H1 (cell line): ENCODE data around the gene MXI1. TPM values are rescaled to one million over a fixed set of nuclear protein-coding genes. Genes with fewer than 3 reads are reported as not detected.

ENCODE experiments used
- CTCF ChIA-PET: fragments of 300-600 bp; sonication (Branson Sonifier 250); formaldehyde crosslinking; loops from one replicate; lab custom pipeline; 2021; ENCODE audit not compliant: partially characterized antibody; lab: Charles Lee
- POLR2A ChIA-PET: fragments of 300-600 bp; sonication (Branson Sonifier 250); formaldehyde crosslinking; loops from one replicate; lab custom pipeline; 2021; ENCODE audit warnings: inconsistent platforms; ENCODE audit not compliant: partially characterized antibody; lab: Charles Lee
- DNase-seq, 2 experiments: peaks; one replicate each; pipeline versions ENCODE4 v3.0.0 to v3.0.0-alpha.2; 2010 to 2022; ENCODE audit warnings: low spot score in 2 of 2, low read depth in 1 of 2, mixed read lengths in 1 of 2
- FAIRE-seq: peaks from 2 replicates; lab custom pipeline; 2011; peaks lifted over from hg19 to GRCh38; lab: Jason Lieb, UNC
- H2AFZ ChIP-seq: 2 replicates; pipeline ENCODE4 v1.8.1; 2012; ENCODE audit warnings: low read length, inconsistent platforms
- H2AK5ac ChIP-seq: 2 replicates; pipeline ENCODE4 v1.6.1; 2013; ENCODE audit warnings: low read depth, low read length
- H2BK120ac ChIP-seq: replicated peaks from 2 replicates; pipeline ENCODE3; 2013; ENCODE audit warnings: low read depth, low read length, inconsistent platforms
- H2BK12ac ChIP-seq: 2 replicates; pipeline ENCODE4 v1.6.1; 2013; ENCODE audit warnings: low read depth, low read length
- H2BK15ac ChIP-seq: 2 replicates; pipeline ENCODE4 v1.6.1; 2013; ENCODE audit warnings: low read length
- H2BK20ac ChIP-seq: 2 replicates; pipeline ENCODE4 v1.6.1; 2013; ENCODE audit warnings: low read length
- H2BK5ac ChIP-seq: 2 replicates; pipeline ENCODE4 v1.6.1; 2013; ENCODE audit warnings: low read depth, low read length
- H3K14ac ChIP-seq: 2 replicates; pipeline ENCODE4 v1.6.1; 2013; ENCODE audit warnings: inconsistent platforms; ENCODE audit not compliant: insufficient read length
- H3K18ac ChIP-seq: 2 replicates; pipeline ENCODE4 v1.6.1; 2013; ENCODE audit warnings: low read length; ENCODE audit errors: extremely low read depth
- H3K23ac ChIP-seq: 2 replicates; pipeline ENCODE4 v1.6.1; 2013; ENCODE audit warnings: inconsistent platforms; ENCODE audit not compliant: insufficient read length
- H3K23me2 ChIP-seq: 2 replicates; pipeline ENCODE4 v1.6.1; 2013; ENCODE audit warnings: low read depth, low read length
- H3K27ac ChIP-seq: 2 replicates; pipeline ENCODE4 v1.6.1; 2011; ENCODE audit warnings: low read depth, low read length, inconsistent platforms
- H3K27me3 ChIP-seq, 4 experiments: replicated peaks in 1 of 4; 1 replicate in 1 of 4; 2 replicates in 3 of 4; pipeline versions ENCODE4 v1.6.1 to v1.8.1; 2011 to 2013; ENCODE audit warnings: low read length in 3 of 4, mild to moderate bottlenecking in 3 of 4, inconsistent platforms in 2 of 4, mixed read lengths in 2 of 4, moderate library complexity in 1 of 4; ENCODE audit not compliant: control insufficient read depth in 3 of 4, insufficient read depth in 3 of 4; ENCODE audit errors: extremely low read depth in 1 of 4
- H3K36me3 ChIP-seq, 4 experiments: 2 replicates each; pipeline versions ENCODE4 v1.6.1 to v1.8.1; 2011 to 2013; ENCODE audit warnings: mild to moderate bottlenecking in 4 of 4, low read length in 3 of 4, moderate library complexity in 2 of 4, control low read depth in 1 of 4, inconsistent platforms in 1 of 4; ENCODE audit not compliant: insufficient read depth in 4 of 4, control insufficient read depth in 2 of 4
- H3K4ac ChIP-seq: replicated peaks from 2 replicates; pipeline ENCODE3; 2013; ENCODE audit warnings: low read length, low read depth, mixed read lengths, inconsistent platforms; ENCODE audit not compliant: insufficient read length
- H3K4me1 ChIP-seq, 4 experiments: replicated peaks in 1 of 4; 1 replicate in 1 of 4; 2 replicates in 3 of 4; pipeline versions ENCODE4 v1.6.1 to v1.8.1; 2011 to 2013; ENCODE audit warnings: low read length in 3 of 4, inconsistent platforms in 2 of 4, mixed read lengths in 1 of 4; ENCODE audit not compliant: insufficient read depth in 4 of 4, control insufficient read depth in 3 of 4
- H3K4me2 ChIP-seq, 2 experiments: 2 replicates each; pipeline versions ENCODE4 v1.6.1 to v1.8.1; 2011 to 2013; ENCODE audit warnings: low read depth in 2 of 2, low read length in 2 of 2, control low read depth in 1 of 2, inconsistent platforms in 1 of 2, mild to moderate bottlenecking in 1 of 2; ENCODE audit not compliant: insufficient read depth in 1 of 2
- H3K4me3 ChIP-seq, 4 experiments: fragments of 200-600, 300-600 bp in 1 of 4; sonication (generic), shearing (Covaris generic), sonication (Bioruptor Twin) in 1 of 4; 2 replicates each; pipeline versions ENCODE4 v1.5.1 to v1.8.1; 2011 to 2016; ENCODE audit warnings: low read length in 4 of 4, low read depth in 3 of 4, control low read depth in 2 of 4, inconsistent platforms in 2 of 4, mild to moderate bottlenecking in 2 of 4, mixed read lengths in 1 of 4, moderate library complexity in 1 of 4; ENCODE audit not compliant: insufficient read depth in 2 of 4; ENCODE audit errors: extremely low read depth in 1 of 4
- H3K56ac ChIP-seq: replicated peaks from 2 replicates; pipeline ENCODE3; 2013; ENCODE audit warnings: low read depth, mild to moderate bottlenecking, mixed read lengths, low read length, inconsistent platforms; ENCODE audit not compliant: insufficient read length
- H3K79me1 ChIP-seq: 2 replicates; pipeline ENCODE4 v1.6.1; 2013; ENCODE audit warnings: low read depth, low read length, control low read depth
- H3K79me2 ChIP-seq, 2 experiments: 2 replicates each; pipeline versions ENCODE4 v1.6.1 to v1.8.1; 2012 to 2013; ENCODE audit warnings: low read length in 2 of 2, mild to moderate bottlenecking in 2 of 2, inconsistent platforms in 1 of 2; ENCODE audit not compliant: insufficient read depth in 2 of 2, control insufficient read depth in 1 of 2
- H3K9ac ChIP-seq, 4 experiments: replicated peaks in 1 of 4; 1 replicate in 1 of 4; 2 replicates in 3 of 4; pipeline versions ENCODE4 v1.6.1 to v1.8.1; 2011 to 2013; ENCODE audit warnings: low read depth in 3 of 4, low read length in 3 of 4, control low read depth in 2 of 4, mild to moderate bottlenecking in 2 of 4, moderate library complexity in 2 of 4, inconsistent platforms in 1 of 4; ENCODE audit errors: extremely low read depth in 1 of 4
- H3K9me3 ChIP-seq, 2 experiments: 2 replicates each; pipeline versions ENCODE4 v1.6.1 to v1.8.1; 2012 to 2013; ENCODE audit warnings: mild to moderate bottlenecking in 2 of 2, moderate library complexity in 2 of 2, control low read depth in 1 of 2, inconsistent platforms in 1 of 2, low read depth in 1 of 2, low read length in 1 of 2, mixed read lengths in 1 of 2; ENCODE audit not compliant: insufficient read depth in 2 of 2
- H4K20me1 ChIP-seq, 2 experiments: replicated peaks in 1 of 2; 2 replicates each; pipeline versions ENCODE3 to v1.8.1; 2011 to 2013; ENCODE audit warnings: inconsistent platforms in 2 of 2, low read length in 2 of 2, mild to moderate bottlenecking in 1 of 2; ENCODE audit not compliant: insufficient read depth in 2 of 2, control insufficient read depth in 1 of 2
- H4K5ac ChIP-seq: 2 replicates; pipeline ENCODE4 v1.6.1; 2013; ENCODE audit warnings: low read length, low read depth, mixed read lengths, inconsistent platforms; ENCODE audit not compliant: insufficient read length
- H4K8ac ChIP-seq: 2 replicates; pipeline ENCODE4 v1.8.0; 2013; ENCODE audit warnings: mild to moderate bottlenecking, moderate library complexity, low read length, inconsistent platforms; ENCODE audit not compliant: insufficient read depth; ENCODE audit errors: extremely low read depth
- H4K91ac ChIP-seq: replicated peaks from 2 replicates; pipeline ENCODE3; 2013; ENCODE audit warnings: low read length, mixed read lengths, inconsistent platforms; ENCODE audit not compliant: insufficient read length
- POU5F1 ChIP-seq: IDR thresholded peaks from 2 replicates; pipeline ENCODE4 v1.6.1; 2011; ENCODE audit warnings: low read depth, mild to moderate bottlenecking, low read length, moderate library complexity
- SIN3A ChIP-seq, 2 experiments: IDR thresholded peaks in 1 of 2; conservative IDR thresholded peaks in 1 of 2; 2 replicates each; pipeline ENCODE4 v1.6.1; 2011 to 2012; ENCODE audit warnings: low read length in 2 of 2, improper control_type of control experiment in 1 of 2, low read depth in 1 of 2, mild to moderate bottlenecking in 1 of 2
- SP1 ChIP-seq: IDR thresholded peaks from 2 replicates; pipeline ENCODE4 v1.6.1; 2011; ENCODE audit warnings: low read depth, low read length
- TEAD4 ChIP-seq: IDR thresholded peaks from 2 replicates; pipeline ENCODE4 v1.6.1; 2012; ENCODE audit warnings: low read depth, low read length, inconsistent platforms, mixed read lengths
- ZNF274 ChIP-seq: IDR thresholded peaks from 2 replicates; pipeline ENCODE4 v1.7.0; 2012; ENCODE audit warnings: low read length, borderline replicate concordance; ENCODE audit errors: extremely low read depth
- polyA plus RNA-seq, 7 experiments: library from polyadenylated mRNA; depleted of rRNA in 3 of 7; stranded (reverse) in 5 of 7; unstranded in 2 of 7; fragments of >200 nt in 5 of 7; fragments of 200-250 nt in 2 of 7; gene quantifications; 1 replicate in 5 of 7; 2 replicates in 1 of 7; 4 replicates in 1 of 7; pipeline versions ENCODE4 v1.2.1 to v1.2.3, GENCODE V29; 2011 to 2013; ENCODE audit warnings: missing spikeins in 2 of 7, mixed read lengths in 2 of 7
- total RNA-seq: library from RNA; stranded (reverse); fragmentation: NEBNext Ultra II Directional; extraction: Animal tissue kit (Norgen Biotek cat#: 25700); gene quantifications from 2 replicates; pipeline ENCODE4 v1.2.1, GENCODE V29; 2021

The MXI1 gene
- total and polyA plus RNA-seq, 2 of the 8 experiments (the other 6 are each of a cell fraction or from before 2014, with no cell fraction given): 5.7 to 8.8 TPM

GRCh38 chr10:110216240-110216639 lies 8.8 kb downstream of the MXI1 start:
- Histone ChIP-seq H3K27ac (no peak overlapping the region), H3K79me2 (no peaks in the 10 kb centered on the region), H3K79me1 (no peaks in the 10 kb centered on the region), H4K8ac (no peak overlapping the region), H3K14ac (no peak overlapping the region), H3K9ac (no peak overlapping the region), H4K20me1 (peaks cover 0 to 1% of the 10 kb centered on the region in 2 experiments), H3K27me3 (peaks cover 4 to 27% (median 17%) of the 10 kb centered on the region in 4 experiments), H2BK20ac (no peak overlapping the region), H2BK5ac (no peak overlapping the region), H4K5ac (no peak overlapping the region), H2AK5ac (no peak overlapping the region), H3K23me2 (peaks cover 3% of the 10 kb centered on the region), H4K91ac (no peak overlapping the region), H3K18ac (no peak overlapping the region), H2BK12ac (no peak overlapping the region), H3K36me3 (no peaks in the 10 kb centered on the region), H3K4me3 (no peak overlapping the region), H3K56ac (no peak overlapping the region), H3K9me3 (no peaks in the 10 kb centered on the region), H2BK15ac (no peak overlapping the region), H2BK120ac (no peak overlapping the region), H3K4me1 (peaks cover 0 to 6% (median 3%) of the 10 kb centered on the region in 4 experiments; a peak in 4 of 7 replicates), H3K4ac (no peak overlapping the region), H3K4me2 (no peak overlapping the region), H2AFZ (no peak overlapping the region), H3K23ac (no peak overlapping the region)
- FAIRE-seq: no peak
- no peak for DNase-seq
- TF ChIP-seq SIN3A (conservative IDR thresholded peaks at IDR 0.05 in 1 of 2, IDR thresholded peaks at IDR 0.05 in 1 of 2; ENCODE audit: low read depth in 1 of 2, low read length in 2 of 2) (no peak), POU5F1 (no peak), SP1 (peak; percentile 96), ZNF274 (no peak), TEAD4 (no peak)
- ChIA-PET POLR2A (interaction anchor here (2.4 kb wide), 1 partner anchor 10 kb away, joined by 8 read pairs; the partner anchor contains the start of gene MXI1), CTCF (interaction anchor here (0.5 to 17.9 kb wide), 7 partner anchors 7 to 80 kb away, joined by 3 to 333 read pairs (median 4); partner anchors contain the start of gene MXI1)
